Activated CD8-positive, alpha-beta memory T cell treated with anti-CD3 and anti-CD28 coated beads for 36 hours (primary cell): Measurements from ENCODE around the gene VGLL4. TPM values are rescaled to one million over a fixed set of nuclear protein-coding genes. Genes with fewer than 3 reads are reported as not detected.

Experiments used
- CTCF ChIA-PET: fragments of 350-600 bp; sonication (Branson Sonifier 250); formaldehyde crosslinking; loops from one replicate; lab custom pipeline; 2021; ENCODE audit warnings: antibody characterized with exemption; lab: Charles Lee
- POLR2A ChIA-PET: fragments of 350-600 bp; sonication (Branson Sonifier 250); formaldehyde crosslinking; loops from one replicate; lab custom pipeline; 2021; ENCODE audit warnings: antibody characterized with exemption; lab: Charles Lee
- total RNA-seq, 2 experiments: library from RNA; stranded (reverse); gene quantifications; one replicate each; pipeline ENCODE4 v1.2.3, GENCODE V29; 2021

VGLL4 gene
- total RNA-seq, 2 experiments from 2014 or later, result 47.7 to 50.3 TPM

DNA sequence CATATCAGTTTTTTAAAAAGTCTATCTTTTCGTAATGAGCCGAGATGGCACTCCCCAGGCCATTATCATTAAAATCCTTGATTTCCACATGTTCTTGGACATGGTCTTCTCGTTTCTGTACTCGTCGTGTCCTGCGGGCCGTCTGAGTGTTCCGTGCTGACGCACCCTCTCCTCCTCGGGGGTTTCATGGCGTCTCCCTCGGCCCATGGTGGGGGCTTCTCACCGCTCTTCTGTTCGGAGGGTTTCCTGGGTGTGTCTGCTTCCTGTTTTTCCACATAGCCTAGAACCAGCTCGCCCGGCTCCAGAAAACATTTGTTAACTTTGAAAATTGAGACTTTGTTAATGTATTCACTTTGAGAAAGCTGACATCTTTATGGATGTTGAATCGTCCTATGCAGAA, 92.7 kb downstream of the VGLL4 start:
- ChIA-PET CTCF (no interaction called here), POLR2A (no interaction called here)

DNA sequence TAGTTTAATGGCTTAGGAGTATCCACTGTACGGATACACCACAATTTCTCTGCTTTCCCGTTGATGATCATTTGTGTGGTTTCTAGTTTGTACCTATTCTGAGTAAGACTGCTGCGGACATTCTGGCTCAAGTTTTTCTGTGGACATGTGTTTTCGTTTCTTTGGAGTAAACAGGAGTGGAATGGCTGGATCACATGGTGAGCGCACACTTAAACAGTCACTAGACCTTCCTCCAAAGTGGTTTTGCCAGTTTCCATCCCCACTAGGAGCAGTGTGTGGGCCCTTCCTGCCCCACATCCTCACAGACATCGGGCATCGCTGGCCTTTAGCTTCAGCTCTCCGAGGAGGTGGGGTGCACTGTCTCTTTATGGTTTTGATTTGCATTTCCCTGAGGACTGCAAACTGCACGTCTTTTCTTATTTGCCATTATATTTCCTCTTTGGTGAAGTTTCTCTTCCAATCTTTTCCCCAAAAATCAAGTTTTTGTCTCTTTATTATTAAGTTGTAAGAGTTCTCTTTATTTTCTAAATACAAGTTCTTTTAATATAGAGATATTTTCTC, 94.1 kb downstream of the VGLL4 start:
- CTCF ChIA-PET, result no interaction called here
- POLR2A ChIA-PET, result no interaction called here

DNA sequence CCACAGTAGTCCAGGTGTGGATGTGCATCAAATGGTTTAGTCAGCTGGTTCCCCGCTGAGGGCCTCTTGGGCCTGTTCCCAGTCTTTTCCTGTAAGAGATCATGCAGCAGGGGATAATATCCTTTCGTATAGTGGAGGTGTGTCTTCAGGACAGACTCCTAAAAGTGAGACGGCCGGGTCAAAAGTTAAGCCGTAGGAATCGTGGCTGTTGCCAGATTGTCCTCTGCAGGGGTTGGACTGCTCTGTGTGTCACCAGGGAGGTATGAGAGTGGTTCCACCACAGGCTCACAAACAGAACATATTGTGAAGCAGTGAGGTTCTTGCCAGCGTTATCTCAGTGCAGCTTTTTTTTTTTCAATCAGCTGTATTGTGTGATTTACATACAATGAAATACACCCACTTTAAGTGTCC, 95.0 kb downstream of the VGLL4 start:
- CTCF ChIA-PET, result no interaction called here
- POLR2A ChIA-PET, result no interaction called here

DNA sequence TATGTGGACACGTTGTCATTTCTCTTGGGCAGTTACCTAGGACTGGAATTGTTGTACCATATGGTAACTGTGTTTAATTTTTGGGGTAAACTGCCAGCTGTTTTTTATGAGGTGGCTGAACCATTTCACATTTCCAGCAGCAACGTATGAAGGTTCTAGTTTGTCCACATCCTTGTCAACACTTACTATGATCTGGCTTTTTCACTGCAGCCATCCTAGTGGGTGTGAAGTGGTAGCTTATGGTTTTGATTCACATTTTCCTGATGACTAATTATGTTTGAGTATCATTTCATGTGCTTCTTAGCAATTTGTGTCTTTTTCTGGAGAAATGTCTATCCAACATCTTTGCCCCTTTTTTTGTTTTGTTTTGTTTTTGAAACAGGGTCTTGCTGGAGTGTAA, 96.2 kb downstream of the VGLL4 start:
- ChIA-PET POLR2A (no interaction called here), CTCF (no interaction called here)

DNA sequence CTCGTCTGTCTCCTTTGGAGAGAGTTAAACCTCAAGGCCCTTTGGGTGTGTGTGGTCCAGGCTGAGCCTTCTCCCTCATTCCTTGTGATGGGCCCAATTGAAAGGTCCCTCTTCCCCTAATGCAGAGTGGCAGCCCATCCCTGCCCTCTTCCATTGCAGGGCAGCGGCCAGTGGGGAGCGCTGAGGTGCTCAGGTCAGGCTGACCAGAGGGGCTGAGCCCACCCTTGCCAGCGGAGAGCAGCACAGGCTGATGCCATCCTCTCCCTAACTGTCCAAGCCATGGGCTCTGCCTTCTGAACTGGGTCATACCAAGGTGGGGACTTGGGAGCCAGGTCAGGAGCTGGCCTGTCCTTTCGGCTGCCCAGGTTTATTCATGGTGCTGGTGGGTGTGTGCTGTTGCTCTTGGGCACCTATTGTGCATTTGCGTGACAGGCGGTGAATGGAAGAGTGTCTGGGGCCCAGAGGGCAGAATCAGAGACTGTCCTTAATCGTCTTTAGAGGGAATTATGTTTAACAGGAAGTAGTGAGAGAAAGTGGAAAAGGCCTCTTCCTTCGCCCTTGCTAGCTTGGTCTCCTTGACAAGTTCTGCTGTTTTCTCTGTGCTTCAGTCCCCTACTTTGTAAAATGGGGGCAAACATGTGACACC, 96.9 kb downstream of the VGLL4 start:
- CTCF ChIA-PET, result interaction anchor here (0.7 to 0.8 kb wide), 2 partner anchors 10 to 310 kb away, joined by 3 to 5 read pairs; no protein-coding TSS in a partner anchor
- POLR2A ChIA-PET, result no interaction called here

DNA sequence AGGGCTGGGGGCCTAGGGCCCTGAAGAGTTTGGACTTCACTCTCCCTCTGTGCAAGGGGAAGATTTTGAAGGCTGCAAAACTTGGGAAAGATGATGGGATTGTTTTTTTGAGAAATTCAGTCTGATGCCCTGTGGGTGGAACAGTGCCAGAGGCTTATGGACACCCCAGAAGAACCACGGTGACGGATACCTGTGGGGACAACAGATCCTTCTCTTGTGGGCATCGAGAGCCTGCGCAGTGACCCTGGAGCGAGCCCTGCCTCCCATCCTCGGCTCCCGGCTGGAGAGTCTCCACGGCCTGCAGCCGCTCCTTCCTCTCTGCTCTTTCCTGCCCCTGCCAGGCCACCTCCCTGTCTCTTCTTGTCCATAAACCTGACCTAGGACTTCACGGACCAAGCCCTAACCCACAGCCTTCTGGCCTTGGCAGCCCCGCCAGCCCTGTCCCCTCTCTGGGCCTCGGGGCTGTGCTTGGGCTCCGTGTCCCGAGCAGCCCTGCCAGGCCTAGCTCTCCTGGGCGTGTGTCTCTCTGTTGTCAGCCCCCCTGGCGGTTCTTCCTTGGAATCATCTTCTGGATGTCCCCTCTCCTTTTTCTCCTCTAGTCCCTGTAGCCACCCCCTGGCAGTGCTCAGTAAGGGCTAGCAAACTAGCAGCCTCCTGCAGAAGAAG, 98.4 kb downstream of the VGLL4 start:
- ChIA-PET CTCF (interaction anchor here (0.6 kb wide), 1 partner anchor 291 kb away, joined by 3 read pairs; no protein-coding TSS in a partner anchor), POLR2A (no interaction called here)

DNA sequence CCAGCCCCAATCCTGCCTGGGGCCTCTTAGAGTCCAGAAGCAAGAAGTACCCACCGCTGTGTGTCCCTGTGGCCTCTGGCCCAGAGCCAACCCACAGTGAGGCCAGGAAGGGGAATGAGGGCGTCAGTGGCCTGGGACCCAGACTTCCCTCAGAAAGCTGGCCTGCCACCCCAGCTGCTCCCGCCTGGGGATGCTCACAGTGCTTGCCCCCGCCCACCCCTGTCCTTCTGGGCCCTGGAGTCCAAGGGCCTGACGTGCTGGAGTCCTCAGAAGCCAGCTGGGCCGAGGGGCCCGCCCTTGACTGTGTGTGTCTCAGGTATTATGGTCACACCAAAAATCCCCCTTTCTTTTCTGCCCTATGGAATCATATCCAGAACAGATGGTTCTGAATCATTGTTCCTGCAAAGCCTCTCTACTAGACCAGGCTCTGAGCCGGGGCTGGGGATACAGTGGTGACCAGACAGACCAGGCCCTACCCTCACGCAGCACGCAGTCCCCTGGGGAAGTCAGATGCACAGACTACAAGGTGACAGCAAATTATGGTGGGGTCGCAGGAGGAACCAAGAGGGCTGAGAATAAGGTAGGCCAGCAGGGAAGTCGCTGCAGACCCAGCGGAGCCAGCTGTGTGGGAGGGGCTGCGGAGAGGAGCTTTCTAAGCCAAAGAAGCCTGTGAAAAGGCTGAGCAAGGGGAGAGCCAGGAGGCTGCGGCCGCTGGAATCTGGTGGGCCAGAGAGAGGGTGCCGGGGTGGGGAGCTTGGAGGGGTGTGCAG, 99.1 kb downstream of the VGLL4 start:
- CTCF ChIA-PET, result no interaction called here
- POLR2A ChIA-PET, result no interaction called here

DNA sequence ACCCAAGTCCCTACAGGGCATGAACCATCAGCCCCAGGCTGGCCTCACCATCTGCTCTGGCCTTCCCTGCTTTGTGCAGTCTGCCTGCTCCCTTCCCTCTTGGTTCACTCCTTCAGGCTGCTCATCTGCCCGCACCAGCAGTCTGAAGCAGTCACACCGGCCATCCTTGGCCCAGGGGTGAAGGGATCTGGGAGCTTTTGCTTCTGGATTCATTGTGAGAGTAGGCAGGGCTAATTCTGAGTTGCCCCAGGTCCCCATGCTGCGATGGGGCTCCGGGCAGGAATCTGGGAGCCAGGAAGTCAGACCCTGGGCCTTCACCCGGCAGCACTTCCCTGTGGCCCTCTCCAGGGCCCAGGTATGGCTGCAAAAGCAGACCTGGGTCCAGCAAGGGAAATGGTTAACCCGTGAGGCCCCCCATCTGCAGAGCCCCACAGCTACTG, 99.7 kb downstream of the VGLL4 start:
- CTCF ChIA-PET, result no interaction called here
- POLR2A ChIA-PET, result no interaction called here

DNA sequence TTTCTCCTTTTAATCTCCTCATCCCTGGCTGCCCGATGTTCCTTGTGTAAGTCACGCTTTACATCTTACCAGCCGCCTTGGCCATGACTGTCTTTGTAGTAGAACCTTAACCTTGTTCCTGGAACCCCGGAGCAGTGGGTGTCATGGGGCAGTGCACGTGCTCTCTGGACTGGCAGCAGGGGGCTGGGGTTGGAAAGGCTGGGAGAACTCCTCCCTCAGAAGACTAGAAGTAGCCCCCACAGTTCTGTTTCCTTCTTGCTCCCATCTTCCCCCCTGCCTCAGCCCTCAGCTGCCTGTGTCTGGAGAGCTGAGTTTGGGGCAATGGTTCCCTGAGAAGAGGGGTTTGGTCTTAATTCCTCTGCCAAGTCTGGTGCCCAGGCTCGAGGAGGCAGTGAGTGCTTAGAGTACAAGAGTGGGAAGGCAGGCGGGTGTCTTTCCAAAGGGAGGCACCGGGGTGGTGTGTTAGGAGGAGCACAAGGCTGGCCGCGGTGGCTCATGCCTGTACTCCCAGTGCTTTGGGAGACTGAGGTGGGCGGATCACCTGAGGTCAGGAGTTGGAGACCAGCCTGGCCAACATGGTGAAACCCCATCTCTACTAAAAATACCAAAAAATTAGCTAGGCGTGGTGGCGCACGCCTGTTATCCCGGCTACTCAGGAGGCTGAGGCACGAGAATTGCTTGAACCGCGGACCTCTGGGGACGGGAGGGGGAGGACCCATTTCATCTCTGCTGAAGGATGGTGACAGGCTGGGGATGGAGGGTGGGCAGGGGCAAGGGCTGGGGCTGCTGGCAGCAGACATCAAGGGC, 100.4 kb downstream of the VGLL4 start:
- ChIA-PET POLR2A (no interaction called here), CTCF (no interaction called here)

DNA sequence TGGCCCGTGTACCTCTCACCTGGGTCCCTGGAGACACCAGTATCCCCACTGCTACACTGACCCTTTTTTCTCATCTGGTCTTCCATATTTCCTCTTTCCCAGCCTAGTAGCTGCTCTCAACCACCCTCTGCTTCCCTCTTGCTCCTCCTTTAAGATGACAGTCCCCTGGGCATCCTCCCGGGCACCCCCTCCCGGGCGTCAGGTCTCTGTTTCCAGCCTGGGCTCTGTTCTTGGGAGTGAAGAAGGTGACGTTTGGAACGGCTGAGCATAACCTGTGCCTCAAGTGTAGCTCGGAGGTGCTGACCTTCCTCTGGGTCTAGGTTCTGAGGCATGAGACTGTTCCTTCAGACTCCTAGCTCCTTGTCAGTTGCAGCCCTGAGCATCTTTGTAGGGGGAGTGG, 101.2 kb downstream of the VGLL4 start:
- ChIA-PET POLR2A (no interaction called here), CTCF (no interaction called here)

DNA sequence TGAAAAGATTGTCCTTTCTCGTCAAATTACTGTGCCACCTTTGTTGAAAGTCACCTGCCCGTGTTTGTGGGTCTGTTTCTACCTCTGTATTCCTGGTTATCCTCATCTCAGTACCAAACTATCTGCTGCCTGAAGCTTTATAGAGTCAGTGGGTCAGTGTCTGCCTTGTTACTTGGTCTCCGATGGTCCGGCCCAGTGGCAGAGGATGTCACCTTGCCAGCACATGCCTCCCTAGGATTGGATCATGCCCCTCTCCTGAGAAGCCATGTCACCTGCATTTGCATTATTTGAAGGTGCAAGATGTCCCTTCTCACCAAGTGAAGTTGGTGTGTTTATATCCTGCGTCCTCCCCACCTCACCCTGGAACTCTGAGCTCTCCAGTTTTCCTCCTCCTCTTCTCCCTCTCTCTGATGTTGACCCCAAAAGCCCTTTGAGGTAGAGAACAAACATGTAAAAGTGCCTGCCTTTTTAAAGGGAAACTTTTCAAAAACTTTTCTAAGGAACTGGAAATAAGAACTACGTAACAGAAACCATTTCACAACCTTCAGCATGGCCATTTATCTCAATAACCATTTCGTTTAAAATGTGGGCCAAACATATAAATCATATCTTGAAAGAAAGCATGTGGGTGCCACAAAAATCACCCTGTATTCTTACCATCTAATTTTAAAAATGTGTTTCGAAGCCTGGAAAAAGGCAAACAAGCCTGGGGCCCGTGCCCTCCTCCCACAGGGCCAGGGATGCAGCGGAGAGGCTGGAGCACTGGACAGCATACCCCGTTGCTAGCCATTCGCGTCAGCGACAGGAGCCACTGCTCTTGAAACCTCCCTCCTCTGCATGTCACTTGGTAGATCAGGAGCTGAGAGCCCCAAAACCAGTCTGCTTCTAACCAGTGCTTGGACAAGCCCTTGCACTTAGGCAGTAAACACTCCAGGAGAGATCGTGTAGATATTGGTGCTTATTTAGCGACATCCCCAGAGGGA, 102.1 kb downstream of the VGLL4 start:
- ChIA-PET POLR2A (no interaction called here), CTCF (no interaction called here)

DNA sequence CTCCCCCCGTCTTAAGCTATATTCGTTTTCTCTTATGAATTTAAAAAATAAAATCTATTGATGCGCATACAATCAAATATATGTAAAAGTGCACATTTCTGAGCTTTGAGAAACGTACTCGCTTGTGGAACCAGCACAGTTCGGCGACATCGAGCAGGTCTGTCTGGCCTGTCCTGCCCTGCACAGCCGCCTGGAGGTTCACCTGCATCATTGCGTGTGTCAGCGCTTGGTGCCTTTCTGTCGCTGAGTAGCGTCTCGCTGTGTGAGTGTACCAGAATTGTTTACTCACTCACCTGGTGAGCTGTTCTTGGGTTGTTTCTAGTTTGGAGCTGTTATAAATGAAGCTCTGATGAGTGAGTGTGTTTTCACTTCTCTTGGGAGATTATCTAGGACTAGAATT, 104.0 kb downstream of the VGLL4 start:
- CTCF ChIA-PET, result no interaction called here
- POLR2A ChIA-PET, result no interaction called here

DNA sequence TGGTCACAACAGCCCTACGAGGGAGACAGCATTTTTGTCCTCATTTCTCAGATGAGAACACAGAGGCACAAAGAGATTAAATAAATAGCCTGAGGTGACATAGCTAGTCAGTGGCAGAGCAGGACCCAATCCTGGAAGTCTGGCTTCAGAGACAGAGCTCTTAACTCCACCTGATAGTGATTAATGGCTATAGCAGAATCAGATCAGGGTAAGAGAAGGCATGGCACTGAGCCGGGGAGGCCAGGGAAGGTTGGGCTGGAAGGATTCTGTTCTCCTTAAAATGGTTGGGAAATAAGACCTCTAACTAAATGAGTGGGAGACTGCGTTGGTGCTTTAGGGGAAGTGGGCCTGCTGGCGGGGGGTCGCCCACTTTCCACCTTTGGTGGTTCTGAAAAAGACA, 104.5 kb downstream of the VGLL4 start:
- ChIA-PET CTCF (interaction anchor here (0.6 kb wide), 1 partner anchor 686 kb away, joined by 3 read pairs; no protein-coding TSS in a partner anchor), POLR2A (interaction anchor here (0.6 kb wide), 1 partner anchor 148 kb away, joined by 4 read pairs; no protein-coding TSS in a partner anchor)

DNA sequence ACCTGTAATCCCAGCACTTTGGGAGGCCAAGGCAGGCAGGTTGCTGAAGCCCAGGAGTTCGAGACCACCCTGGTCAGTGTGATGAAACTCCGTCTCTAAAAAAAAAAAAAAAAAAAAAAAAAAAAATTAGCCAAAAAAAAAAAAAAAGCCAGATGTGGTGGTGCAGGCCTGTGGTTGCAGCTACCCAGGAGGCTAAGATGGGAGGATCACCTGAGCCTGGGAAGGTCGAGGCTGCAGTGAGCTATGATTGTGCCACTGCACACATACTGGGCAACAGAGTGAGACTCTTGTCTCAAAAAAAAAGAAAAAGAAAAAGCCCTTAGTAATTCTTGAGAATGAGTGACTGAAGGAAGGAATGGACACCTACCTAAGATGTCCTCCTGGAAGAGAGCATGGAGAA, 105.1 kb downstream of the VGLL4 start:
- CTCF ChIA-PET, result interaction anchor here (0.6 kb wide), 1 partner anchor 685 kb away, joined by 3 read pairs; no protein-coding TSS in a partner anchor
- POLR2A ChIA-PET, result interaction anchor here (0.6 kb wide), 1 partner anchor 147 kb away, joined by 4 read pairs; no protein-coding TSS in a partner anchor

DNA sequence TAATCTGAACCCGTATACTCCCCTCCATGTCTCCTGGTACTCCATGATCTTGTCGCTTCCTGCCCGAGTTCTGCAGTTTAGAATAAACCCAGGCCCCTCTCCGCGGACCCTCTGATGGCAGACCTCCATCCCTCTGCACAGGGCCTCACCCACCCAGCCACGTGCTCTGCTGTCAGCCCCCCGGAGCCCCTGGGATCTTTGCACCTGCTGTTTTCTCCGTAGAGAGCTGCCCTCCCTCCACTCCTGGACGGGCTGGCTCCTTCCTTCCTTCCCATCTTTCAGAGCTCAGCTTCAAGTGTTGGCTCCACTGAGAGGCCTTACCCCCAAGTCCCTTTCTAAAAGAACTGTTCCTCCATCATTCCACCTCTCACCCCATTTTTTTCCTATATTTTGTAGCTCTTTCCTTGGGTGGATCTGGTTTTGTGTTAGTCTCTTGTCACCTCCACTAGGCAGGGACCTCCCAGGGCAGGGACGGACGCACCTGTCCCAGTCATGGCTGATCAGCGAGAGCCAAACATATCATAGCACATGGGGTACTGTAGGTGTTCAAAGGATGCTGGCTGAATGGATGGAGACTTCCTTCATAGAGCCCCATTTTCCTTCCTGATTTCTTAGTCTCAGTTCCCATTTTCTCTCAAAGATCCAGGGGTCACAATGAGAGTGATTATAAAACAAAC, 106.6 kb downstream of the VGLL4 start:
- ChIA-PET CTCF (interaction anchor here (0.6 kb wide), 1 partner anchor 9 kb away, joined by 5 read pairs; no protein-coding TSS in a partner anchor), POLR2A (no interaction called here)

DNA sequence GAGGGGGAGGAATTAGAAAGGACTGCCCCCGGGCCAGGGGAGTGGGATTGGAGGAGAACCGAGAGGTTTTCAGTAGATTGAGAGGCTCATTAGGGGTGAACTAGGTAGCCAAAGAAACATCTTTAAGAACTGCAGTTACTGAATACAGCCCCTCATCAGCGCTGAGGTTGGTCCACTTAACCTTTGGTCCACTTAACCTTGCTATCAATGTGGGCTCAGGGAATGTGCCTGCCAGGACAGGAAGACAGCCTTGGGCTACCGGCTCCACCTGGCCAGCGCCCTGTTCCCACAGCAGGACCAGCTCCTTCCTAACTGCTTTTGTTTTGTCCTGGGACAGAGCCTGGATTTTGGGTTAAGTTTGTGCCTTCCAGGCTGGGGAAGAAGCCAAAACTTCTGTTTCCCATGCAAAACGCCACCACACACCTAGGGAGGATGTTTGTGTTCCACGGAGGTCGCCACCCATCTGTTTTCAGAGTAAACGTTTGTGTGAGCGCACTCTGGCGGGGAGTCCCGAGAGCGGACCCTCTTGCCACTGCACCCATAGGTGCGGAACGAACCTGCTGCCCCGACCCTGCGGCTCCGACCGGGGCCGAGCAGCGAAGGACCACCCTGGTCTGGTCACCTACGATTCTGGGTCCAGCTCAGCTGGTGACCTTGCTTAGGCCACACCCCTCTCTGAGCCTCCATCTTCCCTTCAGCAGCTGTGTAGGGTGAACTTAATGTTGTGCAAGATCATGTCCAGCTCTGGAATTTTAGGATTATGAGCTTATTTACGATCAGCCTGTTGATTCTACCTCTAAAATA, 107.4 kb downstream of the VGLL4 start:
- CTCF ChIA-PET, result interaction anchor here (0.6 kb wide), 1 partner anchor 156 kb away, joined by 4 read pairs; no protein-coding TSS in a partner anchor
- POLR2A ChIA-PET, result no interaction called here
